DMS114 treated with DMSO at 0.1 percent for 48 hours (cell line): ENCODE data around the gene TTC23L.
"Not testable (repeated sequence)": the region's sequence is repeated elsewhere in the genome, so short reads cannot be mapped to it uniquely, and the experiment has no call there.

Source experiments
- DNase-seq: peaks from one replicate; lab custom pipeline; 2025; ENCODE audit not compliant: unreplicated experiment; lab: John Stamatoyannopoulos, UW

TTC23L gene, protein sequence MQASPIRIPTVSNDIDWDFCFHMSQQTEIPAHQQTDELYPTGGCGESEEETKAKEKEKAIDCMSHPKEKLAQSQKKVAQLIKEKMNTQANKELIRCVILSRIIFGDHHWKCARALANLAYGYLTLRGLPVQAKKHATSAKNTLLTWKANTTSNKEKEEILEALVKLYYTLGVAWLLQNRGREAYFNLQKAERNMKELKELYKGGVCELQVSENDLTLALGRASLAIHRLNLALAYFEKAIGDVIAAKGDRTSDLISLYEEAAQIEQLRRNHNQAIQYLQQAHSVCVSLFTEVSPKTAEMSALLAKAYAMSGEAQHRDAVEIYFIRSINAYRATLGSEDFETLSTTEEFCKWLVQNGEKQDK

DNA sequence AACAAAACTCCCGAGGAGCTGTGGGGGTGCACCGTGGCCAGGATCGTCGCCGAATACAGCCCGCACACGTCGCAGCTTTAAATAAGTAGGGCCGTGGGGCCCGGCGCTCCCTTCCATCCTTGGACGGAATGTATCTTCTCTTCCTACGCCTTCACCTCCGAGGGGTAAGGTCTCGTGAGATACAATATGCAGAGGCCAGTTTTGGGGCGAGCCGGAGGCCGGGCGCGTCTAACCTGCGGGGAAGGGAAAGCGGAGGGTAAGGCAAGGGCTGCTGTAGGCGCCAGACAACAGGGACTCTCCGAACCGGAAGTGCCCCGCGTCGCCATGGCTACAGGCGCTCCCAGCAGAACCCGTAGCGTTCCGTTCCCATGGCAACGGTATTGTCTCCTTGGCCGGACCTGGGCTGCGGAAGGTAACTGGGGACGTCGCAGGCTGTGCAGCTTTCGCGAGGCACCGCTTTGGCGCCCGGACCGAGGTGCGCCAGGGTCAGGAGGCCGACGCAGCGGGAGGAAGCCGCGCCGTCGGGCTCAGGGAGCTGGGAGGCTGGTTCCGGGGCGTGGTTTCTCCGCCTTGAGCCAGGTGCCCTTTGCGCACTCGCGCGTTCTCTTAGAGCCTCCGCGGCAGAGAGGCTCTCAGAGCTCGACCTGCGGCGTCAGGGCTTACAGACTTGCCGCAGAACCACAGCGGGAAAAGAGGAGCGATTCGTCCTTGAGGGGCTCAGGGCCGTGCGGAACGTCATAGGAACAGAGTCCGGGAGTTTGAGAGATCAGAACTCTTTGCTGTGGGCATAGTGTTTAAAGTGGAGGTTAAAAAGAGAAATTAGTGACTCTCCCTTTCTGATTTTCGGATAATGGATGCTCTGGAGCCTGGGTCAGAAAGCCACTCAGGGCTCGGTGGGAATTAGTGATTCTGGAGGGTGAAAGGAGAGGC is at the start of gene TTC23L:
Gene TTC23L (plus strand): TSS at position 380 of the 930 bp plus-strand sequence. CDS start 1,508 bp downstream, outside the sequence.
- peak; percentile 77 for DNase-seq

DNA sequence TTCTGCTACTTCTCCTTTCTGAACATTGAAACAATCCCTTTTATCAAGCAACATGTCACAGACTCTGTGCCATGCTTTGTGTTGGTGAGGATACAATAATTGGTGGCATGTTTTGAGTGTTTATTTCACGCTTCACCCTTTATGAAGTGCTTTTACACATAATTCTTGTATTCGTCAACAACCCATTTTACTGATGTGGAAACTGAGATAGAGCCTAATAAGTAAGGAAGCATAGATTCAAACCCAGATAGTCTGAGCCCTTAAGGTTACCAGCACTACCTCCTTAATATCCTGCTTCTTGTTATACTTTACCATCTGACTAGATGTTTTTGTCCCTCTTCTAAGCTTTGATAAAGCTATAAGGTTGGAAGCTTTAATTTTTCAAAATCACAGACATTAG is 49.3 kb upstream of the TTC23L start:
- DNase-seq = no peak

DNA sequence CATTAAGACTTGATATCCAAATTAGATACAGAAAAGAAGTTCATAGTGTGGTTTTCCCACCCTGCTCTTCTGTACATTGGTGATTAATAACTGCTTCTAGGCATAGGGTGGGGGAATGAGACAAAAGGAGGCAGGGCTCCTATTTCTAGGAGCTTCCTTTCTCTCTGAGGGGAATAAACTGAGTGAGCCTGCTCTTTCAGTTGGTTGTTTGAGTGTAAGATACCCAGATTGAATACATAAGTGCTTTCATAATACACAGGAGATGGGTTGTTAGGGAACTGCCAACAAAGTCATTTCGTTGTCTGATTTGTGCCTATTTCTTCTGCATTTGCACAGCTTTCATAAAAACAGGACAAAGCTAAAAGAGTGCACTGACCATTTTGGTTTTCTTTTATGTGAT is 48.9 kb upstream of the TTC23L start:
- DNase-seq = no peak

DNA sequence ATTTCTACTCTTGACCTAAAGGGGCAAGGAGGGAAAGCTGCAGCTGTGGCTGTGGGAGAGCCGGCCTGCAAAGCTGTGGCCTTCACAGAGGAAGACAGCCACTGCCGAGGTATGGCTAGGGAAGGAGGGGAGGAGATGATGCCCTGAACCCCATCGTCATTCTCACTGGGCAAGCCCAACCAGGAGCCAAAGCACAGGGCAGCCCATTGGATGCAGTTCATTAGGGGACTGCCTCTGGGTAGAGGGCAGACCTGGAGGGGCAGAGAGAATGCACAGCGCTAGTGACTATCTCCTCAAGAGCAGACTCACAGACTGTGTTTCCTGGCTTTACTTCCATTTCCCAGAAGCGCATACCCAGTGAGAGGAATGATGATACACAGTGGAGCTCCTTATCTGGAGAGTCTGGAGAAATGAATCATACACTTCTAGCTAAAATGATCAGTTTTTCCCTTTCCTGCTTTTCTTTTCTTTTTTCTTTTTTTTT is 47.2 kb upstream of the TTC23L start:
- DNase-seq = no peak

DNA sequence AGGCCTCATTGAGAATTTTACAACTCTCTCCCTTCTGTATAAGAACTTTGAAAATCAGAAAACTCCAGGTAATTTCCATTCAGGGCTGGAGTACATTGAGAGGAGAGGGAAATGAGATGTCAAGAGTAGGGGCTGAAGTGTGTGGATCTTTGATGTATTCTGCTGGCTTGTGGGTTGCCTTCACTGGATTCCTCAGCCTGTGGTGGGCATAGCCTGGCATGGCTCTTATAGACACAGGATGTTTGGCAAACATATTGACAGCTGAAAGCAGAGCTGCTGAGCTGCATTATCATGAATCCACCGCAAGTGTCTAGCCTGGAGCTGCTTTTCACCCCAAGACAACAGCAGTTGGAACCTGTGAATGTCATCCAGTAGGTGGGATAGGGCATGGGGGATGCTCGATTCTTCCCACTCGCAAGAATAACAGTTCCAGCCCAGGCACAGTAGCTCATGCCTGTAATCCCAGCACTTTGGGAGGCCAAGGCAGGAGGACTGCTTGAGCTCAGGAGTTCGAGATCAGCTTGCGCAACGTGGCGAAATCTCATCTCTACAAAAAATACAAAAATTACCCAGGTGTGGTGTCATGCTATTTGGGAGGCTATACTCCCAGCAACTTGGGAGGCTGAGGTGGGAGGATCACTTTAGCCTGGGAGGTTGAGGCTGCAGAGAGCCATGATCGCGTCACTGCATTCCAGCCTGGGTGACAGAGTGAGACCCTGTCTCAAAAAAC is 36.0 kb upstream of the TTC23L start:
- no peak for DNase-seq

DNA sequence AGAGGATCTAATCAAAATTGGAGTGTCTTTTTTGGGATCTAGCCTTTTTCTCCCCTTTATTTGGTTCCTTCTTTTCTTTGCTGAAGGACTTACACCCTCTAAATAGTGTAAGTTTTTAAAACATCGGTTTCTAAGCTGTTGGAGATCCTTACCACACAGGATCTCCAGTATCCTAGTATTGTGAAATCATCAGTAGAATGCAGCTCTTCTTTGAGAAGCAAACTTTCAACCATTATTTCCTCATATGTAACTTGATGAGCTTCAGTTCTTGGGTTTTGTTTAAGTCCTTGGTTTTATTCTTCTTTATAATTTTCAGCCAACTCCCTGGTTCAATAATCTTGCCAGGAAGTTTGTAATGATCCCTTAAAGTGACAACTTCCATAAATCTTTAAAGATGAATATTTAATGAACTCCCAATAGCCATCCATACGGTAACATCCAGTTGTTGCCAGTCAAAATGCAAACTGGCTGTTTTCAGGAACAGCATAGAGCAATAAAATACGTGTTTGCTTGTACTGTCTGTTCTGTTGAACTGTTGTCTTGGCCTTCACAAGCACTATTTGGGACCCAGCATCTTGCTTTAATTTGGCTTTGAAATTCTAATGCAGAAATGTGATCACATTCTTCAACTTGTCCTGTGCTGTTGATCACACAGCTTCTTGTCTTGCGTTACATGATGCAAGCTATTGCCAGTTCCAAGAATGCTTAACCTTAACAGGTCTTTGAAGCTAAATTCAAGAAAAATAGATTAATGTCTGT is 34.8 kb upstream of the TTC23L start:
- DNase-seq = no peak

DNA sequence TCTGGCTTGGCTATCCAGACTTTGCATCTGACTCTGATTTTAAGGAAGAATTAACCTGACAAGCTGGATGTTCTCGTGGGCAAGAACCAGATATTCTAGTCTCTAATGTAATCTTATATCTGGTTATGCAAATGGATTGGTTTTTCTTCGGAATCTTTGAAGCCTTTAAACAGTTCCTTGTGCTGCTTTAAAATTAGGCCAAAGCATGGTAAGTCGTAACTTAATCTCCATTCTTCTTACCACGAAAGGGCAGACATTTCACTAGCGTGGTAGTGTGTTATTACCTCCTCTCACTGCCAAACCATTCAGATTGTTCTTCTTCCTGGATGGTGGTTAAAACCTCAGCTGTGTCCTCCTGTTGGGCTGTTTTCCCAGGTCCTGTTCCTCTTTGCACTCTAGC is 34.1 kb upstream of the TTC23L start:
- DNase-seq = no peak

DNA sequence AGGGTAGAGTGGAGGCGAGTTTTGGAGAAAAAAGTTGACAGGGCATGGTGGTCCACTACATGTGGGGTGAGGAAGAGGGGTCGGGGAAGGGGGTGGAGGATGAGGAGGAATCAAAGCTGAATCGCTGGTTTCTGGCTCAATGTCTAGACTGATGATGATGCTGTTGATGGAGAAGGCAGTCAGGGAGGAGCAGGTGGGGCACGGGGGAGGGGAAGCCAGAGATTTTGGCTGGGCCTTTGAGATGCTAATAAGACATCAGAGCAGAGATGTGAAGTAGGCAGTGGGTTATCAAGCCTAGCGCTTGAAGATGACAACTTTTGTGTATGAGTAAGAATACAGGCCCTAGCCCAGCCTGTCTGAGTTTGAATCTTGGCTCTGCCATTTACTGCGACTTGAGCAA is 32.4 kb upstream of the TTC23L start:
- no peak for DNase-seq

DNA sequence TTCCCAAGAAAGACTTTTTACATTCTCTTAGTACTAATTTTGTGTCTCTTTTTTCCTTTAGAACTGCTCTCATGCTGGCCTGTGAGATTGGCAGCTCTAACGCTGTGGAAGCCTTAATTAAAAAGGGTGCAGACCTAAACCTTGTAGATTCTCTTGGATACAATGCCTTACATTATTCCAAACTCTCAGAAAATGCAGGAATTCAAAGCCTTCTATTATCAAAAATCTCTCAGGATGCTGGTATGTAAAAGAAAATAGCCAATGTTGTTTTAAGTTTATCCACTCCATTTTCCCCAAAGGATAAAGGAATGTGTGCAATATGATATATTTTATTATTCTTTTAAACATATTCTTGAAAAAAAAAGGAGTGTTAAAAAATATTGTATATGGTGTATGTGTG is 27.3 kb upstream of the TTC23L start:
- peak; percentile 40 for DNase-seq

DNA sequence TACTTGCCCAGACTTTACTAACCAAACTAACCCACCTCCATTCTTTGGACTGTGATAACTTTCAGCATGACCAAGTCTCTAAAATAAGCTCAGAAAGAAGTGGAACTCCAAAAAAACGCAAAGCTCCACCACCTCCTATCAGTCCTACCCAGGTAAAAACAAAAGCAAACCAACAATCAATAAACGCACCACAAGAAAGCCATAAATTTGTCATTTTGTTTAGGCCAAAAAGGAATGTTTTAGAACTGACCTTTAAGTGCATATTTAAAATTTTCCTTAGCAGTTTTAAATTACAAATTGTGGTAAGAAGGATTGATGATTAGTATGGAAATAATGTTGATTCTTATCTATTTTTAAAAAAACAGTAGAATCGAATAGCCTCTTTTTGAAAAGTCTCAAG is 25.5 kb upstream of the TTC23L start:
- no peak for DNase-seq

DNA sequence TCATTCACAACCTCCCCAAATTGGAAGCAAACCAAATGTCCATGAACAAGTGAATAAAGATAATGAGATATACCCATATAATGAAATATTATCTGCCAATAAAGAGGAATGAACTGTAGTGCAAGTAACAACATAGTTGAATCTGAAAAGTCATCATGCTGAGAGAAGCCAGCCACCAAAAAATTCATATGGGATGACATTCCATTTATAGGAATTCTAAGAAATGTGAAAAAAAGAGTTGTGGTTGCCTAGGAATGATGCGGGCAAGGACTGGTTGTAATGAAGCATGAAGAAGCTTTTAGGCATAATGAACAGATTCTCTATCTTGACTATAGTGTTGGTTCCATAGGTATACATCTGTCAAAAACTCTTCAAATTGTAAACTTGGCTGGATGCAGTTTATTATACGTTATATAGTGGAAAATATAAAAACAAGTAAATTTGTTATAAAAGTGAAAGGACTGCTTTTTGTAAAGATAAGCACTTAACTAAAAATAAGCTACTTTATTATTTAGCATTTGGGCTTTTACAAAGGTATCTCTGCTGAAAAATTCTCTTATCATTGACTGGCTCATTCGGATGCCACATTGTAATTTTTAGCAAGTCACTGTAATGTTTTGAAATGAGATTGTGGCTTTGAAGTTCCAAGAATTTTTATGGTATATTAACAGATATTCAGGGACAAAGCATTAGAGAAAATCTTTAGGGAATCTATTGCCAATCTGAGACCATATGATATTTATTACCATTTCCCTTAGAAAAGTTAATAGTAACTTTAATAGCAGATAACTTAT is 21.2 kb upstream of the TTC23L start:
- DNase-seq = no peak

DNA sequence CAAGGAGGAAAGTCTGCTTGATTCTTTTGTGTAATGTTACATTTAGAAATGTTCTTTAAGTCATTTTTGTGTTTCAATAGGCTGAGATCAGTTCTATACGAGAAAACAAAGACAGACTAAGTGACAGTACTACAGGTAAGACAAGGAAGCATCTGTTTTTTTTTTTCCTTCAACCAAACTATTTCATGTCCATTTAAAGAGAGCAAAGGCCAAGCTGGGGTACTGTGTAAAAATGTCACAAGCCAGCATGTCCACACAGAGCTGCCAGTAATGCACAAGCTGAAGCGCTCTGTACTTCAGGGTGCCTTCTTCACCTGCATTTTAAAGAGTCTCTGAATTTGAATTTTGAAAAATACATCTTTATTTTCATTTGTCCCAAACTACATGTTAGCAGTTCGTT is 20.2 kb upstream of the TTC23L start:
- no peak for DNase-seq

DNA sequence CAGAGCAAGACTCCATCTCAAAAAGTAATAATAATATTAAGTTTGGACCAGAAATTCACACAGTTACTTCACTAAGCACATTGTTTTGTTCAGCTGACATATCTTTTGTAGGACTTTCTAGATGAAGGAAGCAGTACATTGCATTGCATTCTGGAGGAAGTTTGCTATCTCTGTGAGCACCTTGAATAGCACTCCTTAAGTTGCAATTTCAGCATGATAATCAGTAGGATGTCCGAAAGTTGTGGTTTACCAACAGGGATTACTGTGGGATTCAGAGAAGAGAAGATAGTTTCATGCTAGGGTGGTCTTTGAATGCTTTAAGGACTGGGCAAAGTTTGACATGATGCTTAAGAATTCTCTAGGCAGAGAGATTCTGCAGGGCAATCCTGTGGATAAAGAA is 18.4 kb upstream of the TTC23L start:
- DNase-seq = no peak

DNA sequence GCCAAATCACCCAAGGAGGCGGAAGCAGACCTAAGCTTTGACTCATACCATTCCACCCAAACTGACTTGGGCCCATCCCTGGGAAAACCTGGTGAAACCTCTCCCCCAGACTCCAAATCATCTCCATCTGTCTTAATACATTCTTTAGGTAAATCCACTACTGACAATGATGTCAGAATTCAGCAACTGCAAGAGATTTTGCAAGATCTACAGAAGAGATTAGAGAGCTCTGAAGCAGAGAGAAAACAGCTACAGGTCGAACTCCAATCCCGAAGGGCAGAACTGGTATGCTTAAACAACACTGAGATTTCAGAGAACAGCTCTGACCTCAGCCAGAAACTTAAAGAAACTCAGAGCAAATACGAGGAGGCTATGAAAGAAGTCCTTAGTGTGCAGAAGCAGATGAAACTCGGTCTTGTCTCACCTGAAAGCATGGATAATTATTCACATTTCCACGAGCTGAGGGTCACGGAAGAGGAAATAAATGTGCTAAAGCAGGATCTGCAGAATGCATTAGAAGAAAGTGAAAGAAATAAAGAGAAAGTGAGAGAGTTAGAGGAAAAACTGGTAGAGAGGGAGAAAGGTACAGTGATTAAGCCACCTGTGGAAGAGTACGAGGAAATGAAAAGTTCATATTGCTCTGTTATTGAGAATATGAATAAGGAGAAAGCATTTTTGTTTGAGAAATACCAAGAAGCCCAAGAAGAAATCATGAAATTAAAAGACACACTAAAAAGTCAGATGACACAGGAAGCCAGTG is 15.8 kb upstream of the TTC23L start:
- no peak for DNase-seq

DNA sequence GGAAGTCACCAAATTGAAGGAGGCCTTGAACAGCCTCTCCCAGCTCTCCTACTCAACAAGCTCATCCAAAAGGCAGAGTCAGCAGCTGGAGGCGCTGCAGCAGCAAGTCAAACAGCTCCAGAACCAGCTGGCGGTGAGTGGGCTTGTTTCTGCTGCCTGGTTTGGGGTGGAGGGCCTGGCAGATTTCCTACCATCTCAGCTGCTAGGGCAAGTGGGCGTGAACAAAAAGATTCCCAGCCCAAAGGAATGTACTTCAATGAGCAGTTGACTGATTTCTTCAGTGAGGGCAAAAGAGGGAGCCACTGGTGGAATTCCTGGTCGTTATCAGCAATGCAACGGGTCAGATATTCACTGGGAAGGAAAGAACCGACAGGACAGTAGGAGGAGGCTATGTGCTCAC is 12.6 kb upstream of the TTC23L start:
- no peak for DNase-seq

DNA sequence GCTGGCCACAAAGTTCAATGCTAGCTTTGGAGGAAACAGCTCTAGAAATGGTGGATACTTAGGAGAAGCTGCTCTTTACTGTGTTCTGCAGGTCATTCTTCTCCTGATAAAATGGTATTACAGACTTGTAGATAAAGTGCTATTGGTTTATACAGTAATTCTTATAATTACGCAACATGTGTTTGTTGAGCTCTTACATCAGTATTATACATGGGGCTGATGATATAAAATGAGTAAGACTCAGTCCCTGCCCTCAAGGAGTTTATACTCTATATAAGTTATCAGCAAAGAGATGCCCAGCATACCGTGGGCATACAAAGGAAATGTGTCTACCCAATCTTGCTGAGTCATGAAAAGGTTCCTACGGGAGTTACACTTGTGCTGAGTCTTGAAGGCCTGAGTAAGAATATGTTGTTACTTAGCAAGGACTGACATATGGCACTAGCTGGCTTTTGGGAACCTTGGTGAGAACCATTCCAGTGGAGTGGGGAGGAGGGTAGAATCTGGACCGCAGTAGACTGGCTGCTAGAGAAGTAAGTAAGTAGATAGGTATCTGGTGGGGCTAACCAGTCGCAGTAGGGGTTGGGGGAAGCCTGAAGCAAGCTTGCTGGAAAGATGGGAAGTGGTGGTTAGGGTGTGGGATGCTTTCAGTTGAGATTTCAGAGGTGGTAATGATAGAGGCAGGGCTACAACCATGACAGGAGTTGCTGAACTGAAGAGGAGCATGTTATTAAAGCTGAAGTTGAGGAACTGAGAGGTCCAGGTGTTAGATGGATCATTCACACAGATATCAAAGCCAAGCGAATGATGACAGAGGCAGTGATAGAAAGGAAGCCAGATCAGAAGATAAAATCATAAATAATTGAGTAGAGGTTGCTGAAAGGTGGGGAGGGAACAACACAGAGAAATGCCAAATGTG is 11.1 kb upstream of the TTC23L start:
- DNase-seq = no peak

DNA sequence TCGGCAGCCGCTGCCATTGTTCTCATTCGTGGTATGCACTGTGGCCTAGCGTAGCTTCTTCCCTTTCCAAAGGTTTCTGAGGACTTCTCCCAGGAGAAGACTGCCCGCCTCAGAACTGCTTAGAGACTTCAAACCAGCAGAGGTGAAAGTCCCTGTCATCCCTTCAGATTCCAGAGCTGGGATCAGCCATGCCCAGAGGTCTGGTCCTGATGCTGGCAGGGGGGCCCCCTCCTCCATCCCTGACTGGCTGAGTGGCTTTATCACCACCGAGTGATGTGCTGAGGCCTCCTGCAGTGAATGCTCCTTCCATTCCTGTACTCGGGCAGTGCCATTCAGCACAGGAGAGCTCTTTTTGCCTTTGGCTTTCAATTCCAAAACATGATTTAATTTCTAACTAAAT is 8.1 kb upstream of the TTC23L start:
- DNase-seq = not testable (repeated sequence)

DNA sequence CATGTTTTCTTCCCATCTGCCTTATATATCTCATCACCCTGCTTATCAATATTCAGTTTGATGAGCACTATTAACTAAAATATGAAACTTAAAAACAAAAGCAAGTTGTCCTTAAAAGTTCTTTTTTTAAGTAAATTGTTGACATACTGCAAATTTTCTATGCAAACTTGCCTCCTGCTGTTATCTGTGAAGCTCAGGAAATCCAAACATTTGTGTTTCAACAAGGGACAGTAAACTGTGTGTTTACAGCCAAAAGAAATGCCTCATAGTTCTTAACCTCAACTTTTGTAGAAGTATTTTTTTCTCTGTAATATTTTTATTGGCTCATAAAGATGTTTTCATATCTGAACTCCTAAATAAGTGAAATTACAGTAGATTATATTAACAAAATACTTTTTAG is 7.7 kb upstream of the TTC23L start:
- no peak for DNase-seq
